Neuronal stem cell (in vitro differentiated cells): ENCODE data around the gene ICAM2.

Source experiments
- DNase-seq: peaks from one replicate; pipeline ENCODE4 v3.0.0-alpha.2; 2013; ENCODE audit warnings: low spot score
- H2AFZ ChIP-seq: one replicate; pipeline ENCODE4 v1.6.1; 2013; ENCODE audit warnings: mild to moderate bottlenecking, low read length, inconsistent platforms
- H2AK5ac ChIP-seq: 2 replicates; pipeline ENCODE4 v1.6.1; 2013; ENCODE audit warnings: low read depth, mild to moderate bottlenecking, inconsistent platforms, low read length, moderate library complexity, mixed read lengths
- H2BK120ac ChIP-seq: 2 replicates; pipeline ENCODE4 v1.6.1; 2013; ENCODE audit warnings: low read depth, mild to moderate bottlenecking, inconsistent platforms, low read length, moderate library complexity, mixed read lengths
- H2BK12ac ChIP-seq: one replicate; pipeline ENCODE4 v1.6.1; 2013; ENCODE audit warnings: low read length, inconsistent platforms
- H2BK15ac ChIP-seq: 2 replicates; pipeline ENCODE4 v1.6.1; 2013; ENCODE audit warnings: mild to moderate bottlenecking, low read length, inconsistent platforms, mixed read lengths
- H2BK5ac ChIP-seq: one replicate; pipeline ENCODE4 v1.6.1; 2013; ENCODE audit warnings: inconsistent platforms, mild to moderate bottlenecking, low read length, moderate library complexity
- H3K14ac ChIP-seq: one replicate; pipeline ENCODE4 v1.6.1; 2013; ENCODE audit warnings: low read length, inconsistent platforms
- H3K18ac ChIP-seq: 2 replicates; pipeline ENCODE4 v1.6.1; 2013; ENCODE audit warnings: low read length, inconsistent platforms
- H3K23ac ChIP-seq: 2 replicates; pipeline ENCODE4 v1.6.1; 2013; ENCODE audit warnings: low read depth, mild to moderate bottlenecking, mixed read lengths, low read length, inconsistent platforms; ENCODE audit not compliant: poor library complexity
- H3K27ac ChIP-seq: replicated peaks from 3 replicates; pipeline ENCODE4 v1.5.1; 2013; ENCODE audit warnings: low read length, inconsistent platforms
- H3K27me3 ChIP-seq, 3 experiments: 2 replicates each; pipeline ENCODE4 v1.6.1; 2013; ENCODE audit warnings: low read length in 3 of 3, mild to moderate bottlenecking in 2 of 3, inconsistent platforms in 1 of 3, low read depth in 1 of 3, mixed read lengths in 1 of 3, moderate library complexity in 1 of 3; ENCODE audit not compliant: control insufficient read depth in 3 of 3, insufficient read depth in 3 of 3
- H3K36me3 ChIP-seq, 2 donors: replicated peaks in 1 of 2; 2 replicates each; pipeline ENCODE4 v1.6.1; 2013; ENCODE audit warnings: low read length in 2 of 2; ENCODE audit not compliant: control insufficient read depth in 2 of 2, insufficient read depth in 2 of 2
- H3K4ac ChIP-seq: 2 replicates; pipeline ENCODE4 v1.6.1; 2013; ENCODE audit warnings: inconsistent platforms, mild to moderate bottlenecking, low read length, moderate library complexity
- H3K4me1 ChIP-seq, 2 donors: 1 replicate in 1 of 2; 2 replicates in 1 of 2; pipeline ENCODE4 v1.6.1; 2013; ENCODE audit warnings: low read length in 2 of 2, low read depth in 1 of 2; ENCODE audit not compliant: control insufficient read depth in 2 of 2, insufficient read depth in 1 of 2
- H3K4me2 ChIP-seq: one replicate; pipeline ENCODE4 v1.6.1; 2013; ENCODE audit warnings: mild to moderate bottlenecking, low read length, inconsistent platforms; ENCODE audit not compliant: insufficient read depth, poor library complexity, severe bottlenecking
- H3K4me3 ChIP-seq, 2 donors: 2 replicates each; pipeline ENCODE4 v1.5.1; 2013; ENCODE audit warnings: low read length in 2 of 2, mild to moderate bottlenecking in 2 of 2, inconsistent platforms in 1 of 2, moderate library complexity in 1 of 2
- H3K79me1 ChIP-seq: one replicate; pipeline ENCODE4 v1.6.1; 2013; ENCODE audit warnings: low read depth, mild to moderate bottlenecking, inconsistent platforms, low read length, moderate library complexity
- H3K9ac ChIP-seq: one replicate; pipeline ENCODE4 v1.6.1; 2013; ENCODE audit warnings: mild to moderate bottlenecking, low read depth, low read length, inconsistent platforms; ENCODE audit not compliant: poor library complexity
- H3K9me3 ChIP-seq, 2 donors: replicated peaks in 1 of 2; 2 replicates each; pipeline versions ENCODE3 to v1.6.1; 2013; ENCODE audit warnings: low read length in 2 of 2, mild to moderate bottlenecking in 2 of 2, inconsistent platforms in 1 of 2, low read depth in 1 of 2, mixed read lengths in 1 of 2, moderate library complexity in 1 of 2; ENCODE audit not compliant: control insufficient read depth in 2 of 2, insufficient read depth in 1 of 2
- H4K8ac ChIP-seq: one replicate; pipeline ENCODE4 v1.6.1; 2013; ENCODE audit warnings: low read depth, mild to moderate bottlenecking, inconsistent platforms, low read length, moderate library complexity
- H4K91ac ChIP-seq: one replicate; pipeline ENCODE4 v1.6.1; 2013; ENCODE audit warnings: low read length, low read depth, mild to moderate bottlenecking, inconsistent platforms; ENCODE audit not compliant: poor library complexity
- WGBS, 2 donors: extraction: QIAGEN DNeasy Blood & Tissue Kit; methylation state at CpG; one replicate each; pipeline ENCODE4 v1.1.7; 2013; ENCODE audit warnings: missing lambda C conversion rate in 2 of 2, mixed read lengths in 1 of 2; ENCODE audit not compliant: insufficient read length in 2 of 2, insufficient replicate concordance in 1 of 2; ENCODE audit errors: extremely low coverage in 2 of 2; 5-methylcytosine and 5-hydroxymethylcytosine counted together

Gene ICAM2

DNA sequence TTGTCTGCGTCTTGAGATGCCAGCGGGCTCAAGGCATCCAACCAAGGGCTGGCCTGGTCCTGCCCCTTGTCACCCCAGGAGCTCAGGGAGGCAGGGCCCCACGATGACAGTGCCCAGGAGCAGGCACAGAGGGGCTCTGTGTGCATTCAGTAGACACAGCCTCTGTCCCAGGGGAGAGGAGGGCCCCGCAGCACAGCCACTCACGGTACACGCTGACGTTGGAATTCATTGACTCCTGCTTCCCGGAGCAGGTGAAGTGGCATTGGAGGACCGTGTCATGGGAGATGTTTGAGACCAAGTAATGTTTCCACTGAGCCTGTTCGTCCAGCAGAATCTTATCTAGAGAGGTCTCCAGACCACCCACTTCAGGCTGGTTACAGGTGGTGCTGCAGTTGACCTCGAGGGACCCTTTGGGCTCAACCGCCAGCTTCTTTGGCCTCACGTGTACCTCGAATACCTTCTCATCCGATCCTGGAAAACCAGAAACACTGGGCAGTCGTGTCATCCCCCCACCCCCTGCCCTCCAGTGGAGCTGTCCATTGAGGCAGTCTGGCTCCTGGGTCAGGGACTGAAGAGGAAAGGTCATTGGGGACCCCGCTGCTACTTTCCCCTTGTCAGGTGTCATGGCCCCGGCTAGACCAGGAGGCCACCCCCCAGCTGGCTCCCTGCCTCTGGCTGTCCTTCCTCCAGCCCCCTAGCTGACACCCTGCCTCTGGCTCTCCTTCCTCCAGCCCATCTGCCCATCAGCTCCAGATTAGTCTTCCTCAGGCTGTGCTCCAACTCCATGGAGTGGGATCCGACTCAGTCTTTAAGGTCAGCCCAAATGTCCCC, 15.3 kb downstream of the ICAM2 start:
- Histone ChIP-seq H3K9ac (peak overlapping the region; percentile 31), H3K9me3 (no peaks in the 10 kb centered on the region), H3K14ac (no peak overlapping the region), H2BK15ac (no peak overlapping the region), H2AFZ (no peak overlapping the region), H4K91ac (no peak overlapping the region), H3K27ac (no peak overlapping the region), H3K27me3 (peaks cover 0 to 33% (median 0%) of the 10 kb centered on the region in 3 experiments), H3K4ac (no peak overlapping the region), H2BK5ac (no peak overlapping the region), H3K79me1 (no peaks in the 10 kb centered on the region), H2BK120ac (no peak overlapping the region), H2AK5ac (no peak overlapping the region), H3K4me1 (peaks cover 0 to 5% of the 10 kb centered on the region in 2 donors), H3K4me2 (no peak overlapping the region), H4K8ac (no peak overlapping the region), H3K36me3 (no peaks in the 10 kb centered on the region), H3K4me3 (no peak overlapping the region), H3K23ac (no peak overlapping the region), H3K18ac (peak overlapping the region; percentile 24), H2BK12ac (no peak overlapping the region)
- no CpG with 5 or more reads among the region's 19 CpGs for WGBS, 2 donors
- no peak for DNase-seq

DNA sequence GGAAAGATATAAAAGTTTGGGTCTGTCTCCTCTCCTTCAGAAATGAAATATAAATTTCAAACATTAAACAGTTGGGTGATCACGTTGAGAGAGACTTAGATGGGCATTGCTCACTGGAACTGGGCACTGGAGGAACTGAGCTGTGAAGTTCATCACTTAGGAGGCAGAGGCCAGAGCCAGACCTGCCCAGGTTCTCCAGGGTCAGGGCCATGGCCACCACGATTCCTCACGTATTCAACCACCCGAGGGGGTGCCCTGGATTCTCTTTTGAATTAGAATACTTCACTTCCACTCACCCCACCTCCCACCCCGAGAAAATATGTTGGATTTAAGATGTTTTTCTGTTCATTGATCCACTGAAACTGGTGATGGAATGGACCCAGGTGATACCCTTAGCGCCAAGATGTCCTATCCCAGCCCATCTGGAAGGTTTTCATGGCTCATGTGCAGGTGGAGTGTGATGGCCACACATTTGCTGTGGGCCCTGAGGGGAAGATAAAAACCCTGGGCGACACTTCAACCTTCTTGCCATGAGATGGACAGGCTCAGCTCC, 16.1 kb downstream of the ICAM2 start:
- H3K4ac ChIP-seq: no peak overlapping the region
- H2BK120ac ChIP-seq: no peak overlapping the region
- H3K36me3 ChIP-seq: no peaks in the 10 kb centered on the region
- no peak overlapping the region for H2AFZ ChIP-seq
- no peak overlapping the region for H4K8ac ChIP-seq
- H3K23ac ChIP-seq: no peak overlapping the region
- H3K4me2 ChIP-seq: no peak overlapping the region
- no CpG with 5 or more reads among the region's 7 CpGs for WGBS, 2 donors
- no peak overlapping the region for H4K91ac ChIP-seq
- no peak overlapping the region for H3K18ac ChIP-seq
- peaks cover 0 to 5% of the 10 kb centered on the region in 2 donors for H3K4me1 ChIP-seq
- no peak overlapping the region for H2AK5ac ChIP-seq
- peaks cover 0 to 27% (median 5%) of the 10 kb centered on the region in 3 experiments for H3K27me3 ChIP-seq
- H3K9ac ChIP-seq: no peak overlapping the region
- no peak overlapping the region for H2BK15ac ChIP-seq
- no peak overlapping the region for H2BK5ac ChIP-seq
- H3K4me3 ChIP-seq: no peak overlapping the region
- H3K9me3 ChIP-seq: peaks cover 0 to 2% of the 10 kb centered on the region in 2 donors
- H3K14ac ChIP-seq: no peak overlapping the region
- H3K27ac ChIP-seq: no peak overlapping the region
- no peak for DNase-seq
- H3K79me1 ChIP-seq: no peaks in the 10 kb centered on the region
- H2BK12ac ChIP-seq: no peak overlapping the region

DNA sequence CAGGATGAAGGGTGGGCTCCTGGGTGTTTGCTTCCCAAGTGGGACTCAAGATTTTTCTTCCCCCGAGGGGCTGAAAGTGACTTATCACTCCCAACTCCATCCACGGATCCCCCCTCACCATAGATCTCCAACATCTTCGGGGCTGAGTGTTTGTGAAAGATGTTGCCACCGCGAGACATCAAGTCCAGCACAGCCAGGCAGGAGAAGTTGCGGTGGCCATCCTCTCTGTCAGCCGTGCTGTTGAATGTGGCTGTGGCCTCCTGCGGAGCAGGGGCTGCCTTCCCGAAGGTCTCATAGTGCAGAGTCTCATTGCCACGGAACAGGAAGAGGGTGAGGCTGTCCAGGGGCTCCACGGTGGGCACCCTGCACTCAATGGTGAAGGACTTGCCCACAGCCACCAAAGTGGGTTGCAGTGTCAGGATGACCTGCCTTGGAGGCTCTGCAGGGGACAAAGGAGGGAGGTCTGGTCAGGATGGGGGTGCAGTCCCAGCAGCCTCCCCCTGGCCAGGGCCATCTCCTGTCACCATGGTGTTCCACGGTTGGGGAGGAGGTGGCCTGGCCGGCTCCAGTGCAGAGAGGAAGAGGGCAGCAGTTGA, 16.8 kb downstream of the ICAM2 start:
- Histone ChIP-seq H3K27ac (no peak overlapping the region), H3K23ac (no peak overlapping the region), H2AFZ (no peak overlapping the region), H2BK5ac (peak overlapping the region; percentile 6), H3K4me2 (no peak overlapping the region), H3K79me1 (no peaks in the 10 kb centered on the region), H3K18ac (peak overlapping the region; percentile 27), H3K27me3 (peaks cover 0 to 22% (median 10%) of the 10 kb centered on the region in 3 experiments), H2BK12ac (no peak overlapping the region), H3K4ac (no peak overlapping the region), H4K91ac (no peak overlapping the region), H3K9ac (no peak overlapping the region), H4K8ac (no peak overlapping the region), H3K9me3 (peaks cover 0 to 2% of the 10 kb centered on the region in 2 donors), H3K4me1 (peaks cover 0 to 8% of the 10 kb centered on the region in 2 donors), H2BK120ac (no peak overlapping the region), H3K4me3 (no peak overlapping the region), H3K36me3 (no peaks in the 10 kb centered on the region), H2BK15ac (no peak overlapping the region), H2AK5ac (no peak overlapping the region), H3K14ac (no peak overlapping the region)
- DNase-seq: no peak
- WGBS, 2 donors: no CpG with 5 or more reads among the region's 13 CpGs
